Diencephalon (tissue), 1 donor: ENCODE data around the gene TERB1. TPM values are rescaled to one million over a fixed set of nuclear protein-coding genes. Genes with fewer than 3 reads are reported as not detected.

Source experiments
- total RNA-seq: library from RNA; depleted of rRNA; stranded (reverse); fragments of >200 nt; gene quantifications from one replicate; pipeline ENCODE4 v1.2.3, GENCODE V29; 2014

TERB1 gene, protein sequence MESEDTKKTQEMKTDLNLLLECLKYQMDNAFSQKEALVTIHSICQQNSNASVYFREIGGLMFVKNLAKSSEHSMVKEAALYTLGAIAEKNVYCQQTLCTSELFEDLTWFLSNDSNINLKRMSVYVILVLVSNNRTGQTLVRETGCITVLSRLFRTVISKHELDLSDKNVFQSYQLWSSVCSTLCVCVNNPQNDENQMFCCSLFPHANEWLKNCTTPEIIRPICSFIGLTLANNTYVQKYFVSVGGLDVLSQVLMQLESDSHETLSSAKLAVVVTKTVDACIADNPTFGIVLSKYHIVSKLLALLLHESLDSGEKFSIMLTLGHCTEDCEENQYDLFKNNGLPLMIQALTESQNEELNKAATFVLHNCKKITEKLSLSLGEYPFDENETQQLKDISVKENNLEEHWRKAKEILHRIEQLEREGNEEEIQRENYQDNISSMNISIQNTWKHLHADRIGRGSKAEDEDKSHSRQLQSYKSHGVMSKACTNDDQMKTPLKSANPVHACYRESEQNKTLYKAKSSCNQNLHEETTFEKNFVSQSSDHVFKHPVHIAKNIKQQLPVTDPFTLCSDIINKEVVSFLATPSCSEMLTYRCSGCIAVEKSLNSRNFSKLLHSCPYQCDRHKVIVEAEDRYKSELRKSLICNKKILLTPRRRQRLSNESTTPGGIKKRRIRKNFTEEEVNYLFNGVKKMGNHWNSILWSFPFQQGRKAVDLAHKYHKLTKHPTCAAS
- total RNA-seq: 0.23 TPM

DNA sequence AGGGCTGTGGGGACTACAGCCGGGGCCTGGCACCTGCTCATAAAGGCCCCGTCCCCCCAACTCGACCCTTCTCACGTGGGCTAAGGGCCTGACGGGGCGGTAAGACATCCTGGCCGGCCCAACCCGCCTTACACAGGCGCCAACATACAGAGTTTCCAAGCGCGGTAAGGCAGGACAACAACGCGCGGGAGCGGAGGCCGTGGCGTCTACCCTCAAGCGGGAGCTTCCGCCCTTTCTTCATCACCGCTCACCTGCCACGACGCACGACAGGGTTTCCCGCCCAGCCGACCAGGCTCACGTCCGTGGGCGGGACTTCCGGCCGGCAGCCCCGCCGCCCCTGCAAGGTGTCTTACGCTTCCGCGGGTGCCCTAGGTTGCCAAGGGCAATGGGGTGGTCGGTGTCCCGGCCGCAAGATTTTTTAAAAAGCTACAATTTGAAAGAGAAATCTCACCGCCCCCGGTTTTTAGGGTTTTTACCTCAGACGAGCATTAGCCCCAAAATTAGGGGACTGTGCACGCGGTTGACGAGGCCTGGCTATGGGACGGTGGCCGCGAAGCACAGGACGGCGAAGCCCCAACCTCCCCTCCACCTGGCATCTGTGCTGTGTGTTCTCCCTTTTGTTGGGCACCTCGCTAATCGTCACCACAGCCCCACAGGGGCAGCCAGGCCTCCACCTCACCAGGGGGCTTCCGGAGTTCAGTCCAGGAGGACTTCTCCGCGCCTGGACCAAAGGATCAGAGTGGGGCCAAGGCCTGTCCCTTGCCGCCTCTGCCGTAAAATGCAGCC lies at the start of gene TERB1:
TSS of gene TERB1 (minus strand) at position 265 of the 786 bp plus-strand sequence. CDS start 4,786 bp downstream, outside the sequence.

DNA sequence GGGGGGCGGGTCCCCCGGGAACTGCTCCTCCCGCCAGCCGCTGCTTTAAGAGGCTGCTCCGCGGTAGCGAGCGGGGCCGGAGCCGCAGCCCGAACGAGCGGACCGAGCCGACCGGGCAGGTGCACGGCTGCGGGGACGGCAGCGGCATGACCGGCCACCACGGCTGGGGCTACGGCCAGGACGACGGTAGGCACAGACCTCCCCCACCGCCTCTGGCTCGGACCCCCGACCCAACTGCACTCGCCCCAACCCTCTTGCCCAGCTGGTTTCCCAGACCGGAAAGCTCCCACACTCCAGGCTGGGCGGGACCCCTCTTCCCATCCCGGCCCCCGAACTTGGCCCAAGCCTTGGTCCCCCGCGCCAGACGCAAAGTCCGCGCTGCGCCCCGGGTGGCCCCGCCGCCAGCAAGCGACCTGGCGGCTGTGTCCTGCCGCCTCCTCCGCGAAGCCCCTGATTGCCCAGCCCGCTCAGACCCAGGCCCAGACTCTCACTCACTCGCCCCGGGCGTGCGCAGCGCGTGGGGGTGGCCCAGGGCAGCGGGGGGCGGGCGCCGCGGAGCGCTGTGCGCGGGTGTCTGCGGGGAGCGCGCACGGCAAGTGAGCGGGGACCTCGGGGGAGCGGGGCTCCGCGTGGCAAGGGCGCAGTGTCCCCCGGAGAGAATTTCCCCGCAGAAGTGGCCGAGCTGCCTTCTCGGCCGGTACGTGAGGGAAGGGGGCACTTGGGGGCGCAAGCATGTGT lies 43.1 kb upstream of the TERB1 start, which contains the start of gene CA7:
TSS of gene CA7 (plus strand) at position 73 of the 738 bp plus-strand sequence. CDS start at position 147, 74 bp downstream.

DNA sequence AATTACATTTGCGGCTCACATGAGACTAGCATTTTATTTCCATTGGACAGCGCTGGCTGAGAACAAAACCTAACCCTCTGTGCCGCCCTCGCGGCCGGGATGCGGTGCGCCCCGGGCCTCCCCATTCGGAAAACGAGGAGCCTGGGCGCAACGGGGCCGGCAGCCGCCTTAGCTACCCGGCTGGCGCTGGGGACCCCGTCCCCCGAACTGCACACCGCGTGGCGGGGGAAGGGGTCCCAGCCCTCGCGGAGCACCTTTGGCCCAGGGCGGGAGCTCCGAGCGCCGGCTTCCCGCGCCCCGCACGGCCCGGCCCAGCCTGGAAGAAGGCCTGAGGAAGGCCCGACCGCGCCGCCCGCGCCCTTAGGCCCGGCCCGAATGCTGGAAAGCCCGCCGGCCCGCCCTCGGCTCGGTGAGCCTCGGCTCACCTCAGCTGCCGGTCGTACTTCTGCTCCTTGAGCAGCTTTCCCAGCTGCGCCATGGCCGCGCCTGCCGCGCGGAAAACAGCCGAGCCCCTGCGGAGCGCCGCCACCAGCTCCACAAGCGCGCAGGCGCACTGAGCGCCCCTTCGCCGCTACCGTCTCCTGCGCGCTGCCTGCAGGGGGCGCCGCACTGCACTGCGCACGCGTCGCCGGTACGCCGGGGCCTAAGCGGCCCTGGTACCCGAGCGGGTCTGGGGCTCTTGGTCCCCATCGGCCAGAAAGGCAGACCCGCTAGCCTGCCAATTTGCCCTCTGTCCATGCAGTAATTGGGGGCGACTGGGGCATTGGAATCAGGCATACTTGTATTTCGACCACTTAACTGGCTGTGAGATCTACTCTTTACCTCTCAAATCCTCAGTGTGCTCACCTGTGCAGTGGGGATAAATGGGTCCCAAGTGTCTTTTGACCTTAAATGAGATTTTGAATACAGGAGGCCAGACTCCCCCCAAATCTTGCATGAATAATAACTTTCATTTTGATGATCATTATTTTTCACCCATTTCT lies 29.3 kb upstream of the TERB1 start, which contains the start of gene NAE1:
TSS of gene NAE1 (minus strand) at position 555 of the 983 bp plus-strand sequence. CDS start at position 478, 77 bp downstream.

DNA sequence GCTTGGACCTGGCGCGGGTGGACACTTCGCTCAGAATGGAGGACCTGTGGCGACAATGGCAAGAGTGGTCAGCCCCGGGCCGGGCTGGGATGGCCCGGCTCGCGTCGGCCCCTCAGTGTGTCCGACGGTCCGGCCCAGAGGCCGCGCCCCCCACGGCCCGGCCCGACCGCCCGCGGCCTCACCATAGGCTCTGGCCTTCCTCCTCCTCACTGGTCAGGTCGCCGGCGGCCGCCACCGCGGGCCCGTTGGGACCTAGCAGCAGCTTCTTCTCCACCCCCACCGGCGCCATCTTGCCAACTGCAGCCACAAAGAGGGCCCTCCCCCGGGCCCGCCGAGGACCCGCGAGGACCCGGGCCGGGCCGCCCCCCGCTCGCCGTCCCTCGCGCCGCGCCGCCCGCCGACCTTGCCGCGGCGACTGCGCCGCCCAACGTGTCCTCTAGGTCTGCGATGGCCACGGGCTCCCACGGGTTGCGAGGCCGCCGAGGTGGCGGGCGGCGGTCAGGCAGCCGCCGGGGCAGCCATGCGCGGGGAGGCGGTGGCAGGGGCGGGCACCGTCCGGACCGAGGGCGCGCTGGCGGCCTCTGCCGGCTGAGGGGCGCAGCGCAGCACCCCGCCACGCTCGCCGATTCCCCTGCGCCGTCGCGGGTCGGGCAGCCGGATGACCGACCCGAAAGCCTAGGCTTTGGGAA lies 49.9 kb downstream of the TERB1 start, which contains the start of gene DYNC1LI2:
TSS of gene DYNC1LI2 (minus strand) at position 307 of the 689 bp plus-strand sequence. CDS start at position 289, 18 bp downstream.

Other genes with a start within 250 kb of the TERB1 start
- gene CKLF, start 249.0 kb downstream of the TERB1 start, total RNA-seq: 51.7 TPM
- 5.5 TPM for gene CMTM1, start 235.1 kb downstream of the TERB1 start, total RNA-seq
- gene CMTM2, start 222.1 kb downstream of the TERB1 start, total RNA-seq: not detected
- gene CMTM3, start 196.9 kb downstream of the TERB1 start, total RNA-seq: 8.5 TPM
- gene CMTM4, start 104.8 kb downstream of the TERB1 start, total RNA-seq: 88.8 TPM
- 223 TPM for gene DYNC1LI2, start 50.0 kb downstream of the TERB1 start, total RNA-seq
- gene NAE1, start 29.4 kb upstream of the TERB1 start, total RNA-seq: 104 TPM
- gene CA7, start 42.8 kb upstream of the TERB1 start, total RNA-seq: not detected
- 12.2 TPM for gene PDP2, start 78.9 kb upstream of the TERB1 start, total RNA-seq
- not detected for gene CDH16, start 117.3 kb upstream of the TERB1 start, total RNA-seq
- gene RRAD, start 124.0 kb upstream of the TERB1 start, total RNA-seq: 1.8 TPM
- gene CIAO2B, start 132.8 kb upstream of the TERB1 start, total RNA-seq: 81.2 TPM
- 33.0 TPM for gene CES2, start 133.9 kb upstream of the TERB1 start, total RNA-seq
- under 0.01 TPM for gene CES3, start 159.7 kb upstream of the TERB1 start, total RNA-seq
- 9.2 TPM for gene CES4A, start 187.0 kb upstream of the TERB1 start, total RNA-seq
- gene CBFB, start 227.6 kb upstream of the TERB1 start, total RNA-seq: 38.1 TPM